NCI-H2171 (cell line): ENCODE measurements around the gene CEP170B.
"Not testable (repeated sequence)": the region's sequence is repeated elsewhere in the genome, so short reads cannot be mapped to it uniquely, and the experiment has no call there.

ENCODE experiments used
- DNase-seq: peaks from one replicate; lab custom pipeline; 2025; lab: John Stamatoyannopoulos, UW

CEP170B gene

DNA sequence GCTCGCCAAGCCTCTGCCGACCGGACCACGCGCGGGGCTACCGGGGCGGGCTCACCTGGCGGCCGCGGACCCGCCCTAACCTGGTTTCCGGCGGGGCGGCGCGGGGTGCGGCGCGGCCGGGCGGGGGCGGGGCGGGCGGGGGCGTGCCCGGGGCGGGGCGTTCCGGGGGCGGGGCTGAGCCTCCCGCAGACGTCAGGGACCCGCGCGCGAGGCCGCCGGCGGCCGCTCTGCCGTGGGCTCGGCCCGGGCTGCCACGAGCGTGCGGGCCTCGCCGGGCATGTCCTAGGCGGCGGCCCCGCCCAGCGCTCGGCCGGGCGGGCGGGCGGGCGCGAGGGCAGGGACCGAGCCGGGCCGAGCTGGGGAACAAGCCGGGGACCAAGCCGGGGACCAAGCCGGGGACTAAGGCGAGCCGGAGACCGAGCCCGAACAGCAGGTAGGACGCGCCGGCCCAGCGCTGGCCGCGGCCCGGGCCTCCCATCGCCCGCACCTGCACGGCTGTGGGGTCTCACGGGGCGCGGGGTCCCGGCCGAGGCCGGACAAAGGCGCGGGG lies at the start of gene CEP170B:
Gene CEP170B, plus strand, starts transcription at position 188 of the 550 bp plus-strand sequence. CDS start 3,183 bp downstream, outside the sequence.
- DNase-seq = peak; percentile 45

DNA sequence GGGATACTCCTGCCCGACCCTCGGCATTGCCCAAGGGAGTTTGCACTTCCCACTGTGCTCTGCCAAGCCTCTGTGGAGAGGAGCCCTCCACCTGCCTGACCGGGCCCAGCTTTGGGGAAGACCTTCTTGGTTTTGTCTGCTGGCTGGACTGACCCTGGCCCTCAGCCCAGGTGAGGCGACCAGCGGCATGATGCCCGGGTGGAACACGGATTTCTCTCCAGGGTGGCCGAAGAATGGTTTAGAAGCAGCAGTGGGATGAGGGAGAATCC lies 48.5 kb upstream of the CEP170B start:
- DNase-seq = no peak

DNA sequence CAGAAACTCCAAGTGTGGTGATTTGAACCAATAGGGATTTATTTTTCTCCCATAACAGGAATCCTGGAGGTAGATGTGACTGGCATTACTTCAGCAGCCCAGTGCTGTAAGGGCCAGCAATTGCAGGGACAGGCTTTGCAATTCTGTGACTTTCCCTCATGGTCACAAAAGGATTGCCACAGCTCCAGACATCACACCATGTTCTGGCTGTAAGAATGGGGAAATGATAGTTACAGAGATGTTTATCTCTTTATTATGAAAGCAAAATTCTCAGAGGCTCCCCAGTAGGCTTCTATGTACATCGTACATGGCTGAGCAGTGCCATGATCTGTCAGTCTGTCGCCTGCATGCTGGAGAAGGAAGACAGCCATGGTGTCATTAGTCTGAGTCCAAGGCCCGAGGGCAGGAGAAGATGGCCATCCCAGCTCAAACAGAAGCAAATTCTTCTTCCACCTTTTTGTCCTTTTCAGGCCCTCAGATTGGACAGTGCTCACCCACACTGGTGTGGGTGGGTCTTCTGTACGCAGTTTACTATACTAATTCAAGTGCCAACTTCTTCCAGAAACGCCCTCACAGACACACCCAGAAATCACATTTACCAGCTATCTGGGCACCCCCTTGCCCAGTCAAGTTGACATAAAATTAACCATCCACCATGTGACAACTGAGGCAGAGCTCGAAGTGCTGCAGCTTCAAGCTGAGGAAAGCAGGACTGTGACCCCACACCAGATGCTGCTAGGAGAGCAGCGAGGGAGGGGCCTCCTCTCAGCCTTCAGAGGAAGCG lies 46.9 kb upstream of the CEP170B start:
- DNase-seq = no peak

DNA sequence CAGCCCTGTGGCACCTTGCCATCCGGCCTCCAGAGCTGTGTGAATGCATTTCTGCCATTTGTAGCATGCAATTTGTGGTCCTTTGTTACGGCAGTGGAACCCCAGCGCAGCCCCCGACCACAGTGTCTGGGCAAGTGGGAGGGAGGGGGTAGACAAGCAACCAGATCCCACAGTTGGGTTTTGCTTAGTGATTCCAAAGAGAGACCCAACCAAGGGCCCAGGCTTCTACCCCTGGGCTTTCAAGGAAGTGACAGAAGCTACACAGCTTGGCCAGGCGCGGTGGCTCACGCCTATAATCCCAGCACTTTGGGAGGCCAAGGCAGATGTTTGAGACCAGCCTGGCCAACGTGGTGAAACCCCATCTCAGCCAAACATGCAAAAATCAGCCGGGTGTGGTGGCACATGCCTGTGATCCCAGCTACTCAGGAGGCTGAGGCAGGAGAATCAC lies 46.3 kb upstream of the CEP170B start:
- no peak for DNase-seq

DNA sequence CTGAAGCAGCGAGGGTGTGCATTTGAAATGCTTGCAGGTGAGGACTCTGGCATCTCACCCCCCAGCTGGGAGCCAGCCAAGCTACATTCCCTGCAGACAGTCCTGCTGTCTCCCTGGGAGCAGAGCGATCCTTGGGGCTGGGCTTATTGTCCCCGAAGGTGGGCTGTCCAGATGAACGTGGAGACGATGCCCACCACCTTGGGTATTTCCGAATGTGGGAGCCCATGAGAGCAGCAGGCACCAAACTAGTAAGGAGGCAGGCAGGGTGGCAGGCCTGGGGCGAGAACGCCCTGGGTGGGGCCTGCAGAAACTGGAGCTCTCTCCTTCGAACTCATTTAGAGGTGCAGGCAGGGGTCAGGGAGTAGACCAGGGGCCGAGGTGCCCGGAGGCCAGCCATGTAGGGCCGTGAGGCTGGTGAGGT lies 45.7 kb upstream of the CEP170B start:
- no peak for DNase-seq

DNA sequence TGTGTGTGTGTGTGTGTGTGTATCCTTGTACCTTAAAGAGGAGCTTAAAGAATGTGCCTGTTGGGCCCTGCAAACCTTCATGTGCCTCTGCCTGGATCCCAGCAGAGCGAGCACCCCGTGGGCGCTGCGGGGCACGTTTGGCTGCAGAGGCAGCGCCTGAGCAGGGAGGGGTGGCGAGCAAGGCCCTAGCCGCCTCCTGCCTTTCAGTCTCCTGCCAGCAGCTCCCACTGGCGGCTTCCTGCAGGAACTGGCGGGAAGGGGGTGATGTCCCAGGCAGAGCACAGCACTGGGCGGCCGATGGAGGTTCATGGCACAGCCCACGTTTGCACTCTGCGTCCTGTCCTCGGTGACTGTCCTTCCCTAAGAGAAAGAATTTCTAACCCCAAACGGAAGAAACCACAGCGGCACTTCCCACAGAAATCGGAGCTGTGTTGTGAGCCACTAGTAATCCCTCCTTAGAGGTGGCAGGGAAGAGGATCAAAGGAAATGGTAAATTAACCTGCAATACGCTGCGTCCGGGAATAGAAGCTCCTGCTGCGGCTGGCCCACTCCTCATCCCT lies 44.3 kb upstream of the CEP170B start:
- no peak for DNase-seq

DNA sequence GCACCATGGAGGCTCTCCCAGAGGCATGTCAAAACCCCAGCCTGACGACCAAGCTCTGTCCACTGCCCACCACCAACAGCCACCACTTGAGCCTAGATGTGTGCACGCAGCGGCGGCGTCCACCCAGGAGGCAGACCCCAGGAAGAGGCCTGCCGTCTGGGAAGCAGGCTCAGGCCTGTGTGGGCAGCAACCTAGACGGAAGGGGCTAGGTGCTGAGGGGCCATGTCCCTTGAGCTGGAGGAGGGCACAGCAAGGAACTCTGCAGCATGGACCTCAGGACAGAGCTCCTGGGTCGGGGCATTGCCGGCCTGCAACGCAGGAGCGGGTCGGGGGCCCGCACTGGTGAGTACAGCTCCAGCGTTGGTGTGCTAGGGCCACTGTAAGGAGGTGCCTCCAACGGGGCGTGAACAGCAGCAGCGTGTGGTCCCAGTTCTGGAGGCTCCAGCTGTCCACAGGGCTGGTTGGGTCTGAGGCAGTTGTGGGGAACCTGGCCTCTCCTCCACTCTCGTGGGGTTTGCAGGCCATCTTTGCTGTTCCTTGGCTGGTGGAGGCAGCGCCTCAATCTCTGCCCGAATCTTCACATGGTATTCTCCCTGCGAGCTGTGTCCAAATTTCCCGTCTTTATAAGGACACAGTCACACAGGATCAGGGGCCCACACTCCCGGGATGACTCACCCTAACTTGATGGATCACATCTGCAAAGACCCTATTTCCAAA lies 43.7 kb upstream of the CEP170B start:
- DNase-seq = no peak

DNA sequence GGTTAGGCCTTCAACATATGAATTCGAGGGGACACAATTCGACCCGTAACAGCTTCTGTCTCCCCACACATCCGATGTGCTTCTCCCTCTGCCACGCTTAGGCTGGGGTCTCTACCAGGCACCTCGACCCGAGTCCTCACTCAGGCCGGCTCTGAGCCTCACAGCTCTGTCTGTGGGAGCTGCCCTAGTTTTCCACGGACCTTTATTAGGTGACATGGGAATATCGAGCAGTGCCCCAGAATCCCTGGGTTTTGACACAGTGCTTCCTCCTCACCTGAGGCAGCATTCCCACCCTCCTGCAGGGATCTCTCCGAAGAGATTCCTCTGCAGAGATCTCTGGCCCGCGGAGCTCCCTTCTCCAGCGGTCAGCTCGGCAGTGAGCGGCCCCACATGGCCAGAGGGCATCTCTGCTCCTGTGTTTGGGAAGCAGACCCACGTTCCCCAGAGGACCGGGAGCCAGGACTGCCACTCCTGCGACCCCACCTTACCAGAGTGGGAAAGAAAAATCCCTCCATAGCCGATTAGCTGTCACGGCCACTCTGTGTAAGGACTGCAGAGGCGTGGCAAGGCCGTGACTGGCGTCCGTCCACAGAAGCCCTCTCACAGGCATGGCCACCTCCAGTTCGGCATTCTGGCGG lies 43.0 kb upstream of the CEP170B start:
- DNase-seq = no peak

DNA sequence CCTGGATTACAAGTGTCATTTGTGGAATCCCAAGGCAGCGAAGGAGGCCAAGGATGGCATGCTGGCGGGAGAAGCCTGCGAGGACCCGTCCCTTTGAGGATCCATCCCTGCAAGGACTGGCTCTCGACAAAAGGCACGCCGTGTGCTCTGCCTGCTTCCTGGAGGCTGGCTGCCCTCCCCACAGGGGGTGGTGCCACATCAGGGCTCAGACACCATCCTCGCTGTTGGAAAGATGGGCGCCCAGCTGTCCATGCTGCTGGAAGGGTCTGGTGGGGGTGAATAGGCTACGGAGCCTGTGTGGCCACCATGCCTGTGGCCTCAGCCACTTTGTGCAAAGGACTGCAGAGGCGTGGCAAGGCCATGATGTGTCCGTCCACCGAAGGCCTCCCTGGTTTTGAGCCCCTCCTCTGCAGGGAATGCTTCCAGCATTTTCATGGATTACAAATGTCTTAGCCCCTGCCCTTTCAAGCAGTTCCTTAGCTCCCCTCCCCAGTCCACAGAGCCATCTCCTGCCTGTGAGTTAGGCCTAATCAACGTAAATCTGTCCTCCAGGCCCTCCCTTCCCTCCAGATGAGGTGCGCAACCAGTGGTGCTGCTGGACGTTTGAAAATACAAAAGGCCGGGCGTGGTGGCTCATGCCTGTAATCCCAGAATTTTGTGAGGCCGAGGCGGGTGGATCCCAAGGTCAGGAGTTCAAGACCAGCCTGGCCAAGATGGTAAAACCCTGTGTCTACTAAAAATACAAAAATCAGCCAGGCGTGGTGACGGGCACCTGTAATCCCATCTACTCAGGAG lies 42.0 kb upstream of the CEP170B start:
- no peak for DNase-seq

DNA sequence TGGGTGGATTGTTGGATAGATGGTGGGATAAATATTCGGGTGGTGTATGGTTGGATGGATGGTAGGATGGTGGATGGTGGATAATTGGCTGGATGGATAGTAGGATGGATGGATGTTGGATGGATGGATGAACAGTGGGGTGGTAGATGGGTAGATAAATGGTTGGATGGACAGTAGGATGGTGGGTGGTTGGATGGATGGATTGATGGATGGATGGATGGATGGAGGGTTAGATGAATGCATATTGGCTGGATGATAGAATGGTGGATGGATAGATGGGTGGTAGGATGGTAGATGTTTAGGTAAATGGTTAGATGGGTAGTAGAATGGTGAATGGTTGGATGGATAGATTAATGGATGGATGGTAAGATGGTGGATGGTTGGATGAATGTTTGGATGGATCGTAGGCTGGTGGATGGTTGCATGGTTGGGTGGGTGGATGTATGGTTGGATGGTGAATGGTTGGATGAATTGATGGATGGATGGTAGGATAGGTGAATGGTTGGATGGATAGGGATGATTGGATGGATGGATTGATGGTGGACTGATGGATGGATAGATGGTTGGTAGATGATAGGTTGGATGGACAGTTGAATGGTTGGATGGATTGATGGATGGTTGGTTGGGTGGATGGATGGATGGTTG lies 40.6 kb upstream of the CEP170B start:
- no peak for DNase-seq

DNA sequence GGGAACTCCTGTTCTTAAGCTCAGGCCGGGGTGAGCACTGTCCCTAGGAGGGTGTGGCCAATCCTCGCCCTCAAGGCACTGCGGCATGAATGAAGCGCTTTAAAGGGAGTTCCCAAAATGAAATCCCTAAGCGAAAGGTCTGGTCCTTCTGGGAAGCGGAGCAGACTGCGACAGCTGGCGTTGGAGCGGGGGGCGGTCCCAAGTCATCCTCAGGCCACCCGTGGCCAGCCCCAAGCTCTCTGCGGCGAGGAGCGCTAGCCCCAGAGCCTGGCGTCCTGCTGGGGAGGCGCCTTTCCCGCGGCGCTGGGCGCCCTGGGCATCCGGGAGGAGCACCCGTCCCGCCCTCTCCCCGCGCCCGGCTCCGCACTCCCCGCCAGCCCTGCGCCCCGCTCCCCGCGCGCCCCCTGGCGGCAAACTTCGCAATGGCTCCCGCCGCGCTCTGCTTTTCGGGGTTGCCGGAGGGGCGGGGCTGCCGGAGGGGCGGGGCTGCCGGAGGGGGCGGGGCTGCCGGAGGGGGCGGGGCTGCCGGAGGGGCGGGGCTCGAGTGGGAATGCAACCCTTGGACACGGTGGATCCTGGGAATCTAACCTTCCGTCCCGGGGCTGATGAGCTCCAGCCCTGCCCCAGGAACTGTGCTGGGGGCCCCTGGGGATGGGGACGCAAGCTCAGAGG lies 38.7 kb upstream of the CEP170B start:
- DNase-seq = peak; percentile 73

DNA sequence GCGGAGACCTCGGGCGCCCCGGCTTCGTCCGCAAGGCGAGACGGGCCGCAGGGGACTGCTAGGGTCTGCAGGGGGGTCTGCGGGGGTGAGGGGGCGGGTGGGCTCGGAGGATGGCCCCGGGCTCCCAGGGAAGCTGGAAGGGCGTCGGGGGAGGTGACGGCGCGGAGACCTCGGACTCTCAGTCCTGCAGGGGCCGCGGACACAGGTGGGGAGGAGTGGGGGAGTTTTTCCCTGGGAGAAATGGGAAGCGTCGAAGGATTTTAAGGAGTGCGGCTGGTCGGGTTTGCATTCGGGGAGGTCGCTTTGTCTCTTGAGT lies 38.2 kb upstream of the CEP170B start:
- DNase-seq = no peak

DNA sequence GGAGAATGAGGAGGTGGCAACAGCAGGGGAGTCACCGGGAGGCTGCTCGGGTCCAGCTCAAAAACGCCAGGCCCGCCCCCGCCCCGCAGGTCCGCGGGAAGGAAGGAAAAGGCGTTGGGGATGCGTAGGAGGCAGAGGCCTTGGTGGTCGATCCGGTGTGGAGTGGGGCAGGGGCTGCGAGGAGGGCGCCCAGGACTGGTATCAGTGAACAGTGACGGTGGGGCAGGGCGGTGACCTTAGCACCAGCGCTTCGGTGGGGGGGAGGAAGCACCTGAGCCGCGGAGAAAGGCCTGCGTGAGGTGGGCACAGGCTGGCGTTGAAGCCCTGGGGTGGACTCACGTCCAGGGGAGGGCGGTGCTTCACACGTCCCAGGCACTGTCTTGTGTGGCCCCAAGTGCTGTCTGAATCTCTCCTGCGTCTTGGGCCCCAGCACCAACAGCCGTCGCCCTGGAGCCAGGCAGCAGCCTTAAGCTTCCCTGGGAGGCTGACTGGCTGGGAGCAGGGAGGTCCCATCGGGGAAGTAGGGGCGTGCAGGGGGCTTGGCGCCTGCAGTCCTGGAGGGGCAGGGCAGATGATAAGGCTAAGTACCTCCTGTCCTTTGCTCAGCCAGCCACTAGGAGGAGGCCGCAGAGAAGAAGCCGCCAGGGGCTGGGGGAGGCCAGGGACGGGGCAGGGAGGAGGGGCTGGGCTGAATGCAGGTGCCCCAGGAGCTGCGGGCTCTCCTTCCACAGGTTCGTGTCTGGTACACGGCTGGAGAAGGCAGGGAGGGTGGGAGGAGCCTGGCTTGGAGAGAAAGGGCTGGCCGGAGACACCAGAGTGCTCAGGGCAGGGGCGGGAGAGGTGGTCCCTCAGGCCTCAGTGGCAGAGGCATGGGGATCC lies 37.7 kb upstream of the CEP170B start:
- peak; percentile 30 for DNase-seq

DNA sequence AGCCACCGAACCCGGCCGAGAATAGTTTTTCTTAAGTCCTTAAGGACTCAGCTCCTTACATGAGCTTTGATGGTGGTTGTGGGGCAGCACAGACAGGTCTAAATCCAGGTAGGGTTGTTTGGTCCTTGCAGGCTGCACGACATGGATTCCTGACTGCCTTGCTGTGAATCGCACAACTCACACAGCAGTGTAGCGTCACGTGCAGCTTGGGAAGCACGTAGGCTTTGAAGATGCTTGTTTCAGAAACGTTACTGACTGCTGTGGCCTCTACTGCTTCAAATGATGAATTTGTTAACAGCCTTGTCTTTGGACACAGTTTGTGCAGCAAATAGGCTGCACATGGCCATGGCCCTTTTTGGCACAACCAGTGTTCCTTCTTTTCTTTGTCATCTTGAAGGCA lies 34.3 kb upstream of the CEP170B start:
- DNase-seq = no peak

DNA sequence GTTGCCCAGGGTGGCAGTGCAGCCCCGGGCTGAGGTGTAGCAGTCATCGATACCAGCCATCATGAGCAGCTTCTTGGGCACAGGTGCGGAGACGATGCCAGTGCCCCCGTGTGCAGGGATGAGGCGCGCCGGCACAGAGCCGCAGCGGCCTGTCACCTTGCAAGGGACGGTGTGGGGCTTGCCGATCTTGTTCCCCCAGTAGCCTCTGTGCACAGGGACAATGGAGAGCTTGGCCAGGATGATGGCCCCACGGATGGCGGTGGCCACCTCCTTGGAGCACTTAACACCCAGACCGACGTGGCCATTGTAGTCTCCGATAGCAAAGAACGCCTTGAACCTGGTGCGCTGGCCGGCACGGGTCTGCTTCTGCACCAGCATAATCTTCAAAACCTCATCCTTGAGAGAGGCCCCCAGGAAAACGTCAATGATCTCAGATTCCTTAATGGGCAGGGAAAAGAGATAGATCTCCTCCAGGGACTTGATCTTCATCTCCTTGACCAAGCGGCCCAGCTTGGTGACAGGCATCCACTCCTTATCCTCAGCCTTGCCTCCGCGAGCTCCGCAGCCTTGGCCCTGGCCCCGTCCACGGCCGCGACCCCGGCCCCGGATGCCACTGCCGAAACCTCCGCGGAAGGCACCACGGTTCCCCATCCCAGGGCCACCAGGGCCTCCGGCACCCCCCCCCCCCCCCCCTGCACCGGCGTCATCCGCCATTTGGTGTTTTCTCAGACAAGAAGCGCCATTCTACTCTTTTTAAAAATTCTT lies 28.7 kb upstream of the CEP170B start:
- DNase-seq = not testable (repeated sequence)

DNA sequence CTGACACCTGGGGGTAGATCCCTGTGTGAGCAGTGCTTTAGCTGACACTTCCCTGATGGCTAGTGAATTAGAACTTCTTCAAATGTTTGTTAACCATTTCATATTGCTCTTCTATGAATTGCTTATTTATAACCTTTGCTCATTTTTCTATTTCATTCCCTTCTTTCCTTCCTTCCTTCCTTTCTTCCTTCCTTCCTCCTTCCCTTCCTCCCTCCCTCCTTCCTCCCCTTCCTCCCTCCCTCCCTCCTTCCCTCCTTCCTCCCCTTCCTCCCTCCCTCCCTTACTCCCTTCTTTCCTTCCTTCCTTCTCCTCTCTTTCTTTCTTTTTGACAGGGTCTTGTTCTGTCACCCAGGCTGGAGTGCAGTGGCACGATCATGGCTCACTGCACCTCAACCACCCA lies 23.3 kb upstream of the CEP170B start:
- DNase-seq = no peak

DNA sequence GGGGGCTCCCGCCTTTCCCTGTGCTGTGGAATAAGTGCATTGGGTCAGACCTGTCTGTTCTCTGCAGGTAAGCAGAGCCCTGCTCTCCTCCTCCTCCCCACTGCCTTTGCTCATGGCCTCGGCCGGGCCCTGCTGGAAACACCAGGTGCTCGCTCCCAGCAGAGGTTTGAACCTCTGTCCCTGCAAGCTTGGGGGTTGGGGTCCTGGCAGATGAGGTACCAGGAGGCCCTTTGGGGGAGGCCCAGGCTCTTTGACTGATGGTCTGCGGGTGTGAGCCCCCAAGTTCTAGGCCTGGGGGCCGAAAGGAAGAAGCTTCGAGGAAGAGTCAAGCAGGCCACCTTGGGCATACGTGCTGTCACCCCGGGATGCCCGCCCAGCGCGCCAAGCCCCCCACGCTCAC lies 22.1 kb upstream of the CEP170B start:
- no peak for DNase-seq

DNA sequence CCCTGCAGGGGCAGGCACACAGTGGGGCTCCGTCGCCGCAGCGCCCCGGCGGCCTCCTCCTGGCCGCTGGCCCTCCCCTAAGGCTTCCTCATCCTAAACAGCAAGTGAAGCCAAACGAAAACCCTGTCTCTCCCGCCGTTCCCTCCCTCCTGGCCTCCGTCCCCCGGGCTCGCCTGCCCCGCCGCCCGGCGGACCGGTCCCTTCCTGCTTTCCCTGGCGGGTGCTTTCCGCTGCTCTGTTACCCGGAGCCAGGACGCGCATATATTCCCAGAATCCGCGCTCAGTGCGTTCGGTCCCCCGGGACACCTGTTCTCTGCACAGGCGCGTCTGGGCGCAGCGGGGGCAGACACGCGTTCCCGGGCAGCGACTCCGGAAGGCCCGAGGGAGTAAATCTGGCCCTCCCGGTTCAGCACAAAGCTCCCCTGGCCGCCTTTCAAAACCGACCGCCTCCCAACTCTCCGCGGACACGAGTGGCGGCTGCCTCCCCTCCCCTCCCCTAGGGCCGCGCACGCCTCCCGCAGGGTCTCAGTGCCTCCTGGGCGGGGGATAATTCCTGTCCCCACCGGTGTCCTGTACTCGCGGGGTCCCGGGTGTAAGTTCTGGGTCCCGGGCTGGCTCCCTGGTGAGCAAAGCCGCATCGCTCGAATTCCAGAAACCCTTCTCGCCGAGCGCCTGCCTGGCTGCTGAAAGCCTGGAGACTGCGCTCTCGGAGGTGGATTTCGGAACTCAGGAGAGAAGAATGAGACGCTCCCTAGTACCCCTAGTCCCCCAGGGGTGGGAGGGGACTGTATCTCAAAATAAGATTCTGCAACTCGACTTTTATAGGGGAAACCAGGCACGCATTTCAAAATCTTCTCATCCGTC lies 21.4 kb upstream of the CEP170B start:
- peak; percentile 84 for DNase-seq
